ENCODE results near the gene SOHLH1. TPM values are rescaled to one million over a fixed set of nuclear protein-coding genes. Genes with fewer than 3 reads are reported as not detected.

SOHLH1 gene, protein sequence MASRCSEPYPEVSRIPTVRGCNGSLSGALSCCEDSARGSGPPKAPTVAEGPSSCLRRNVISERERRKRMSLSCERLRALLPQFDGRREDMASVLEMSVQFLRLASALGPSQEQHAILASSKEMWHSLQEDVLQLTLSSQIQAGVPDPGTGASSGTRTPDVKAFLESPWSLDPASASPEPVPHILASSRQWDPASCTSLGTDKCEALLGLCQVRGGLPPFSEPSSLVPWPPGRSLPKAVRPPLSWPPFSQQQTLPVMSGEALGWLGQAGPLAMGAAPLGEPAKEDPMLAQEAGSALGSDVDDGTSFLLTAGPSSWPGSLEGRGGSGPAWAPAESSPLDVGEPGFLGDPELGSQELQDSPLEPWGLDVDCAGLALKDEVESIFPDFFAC
- total RNA-seq (not detected in 2 replicates), polyA plus RNA-seq (not detected in 2 replicates), polyA minus RNA-seq (ENCODE audit: low replicate concordance) (not detected in 2 replicates)
- polyA plus RNA-seq (2012): not detected in 2 replicates

DNA sequence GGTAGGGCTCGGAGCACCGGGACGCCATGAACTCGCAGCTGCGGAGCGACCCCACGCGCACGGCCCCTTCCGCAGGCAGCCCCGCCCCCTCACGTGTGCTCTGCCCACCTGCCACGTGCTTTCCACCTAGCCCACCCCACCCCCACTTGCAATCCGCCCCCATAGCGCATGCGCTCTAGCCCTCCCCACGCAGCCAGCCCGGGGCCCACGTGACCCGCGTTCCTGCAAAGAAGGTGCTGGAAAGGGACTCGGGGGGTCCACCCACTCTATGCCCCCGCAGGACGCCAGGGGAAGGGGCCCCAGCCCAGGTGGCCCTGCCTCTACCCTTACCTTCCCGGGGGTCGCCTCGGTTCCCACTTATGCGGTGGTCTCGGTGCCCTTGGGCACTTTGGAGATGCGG is at the start of gene SOHLH1:
Gene SOHLH1 (minus strand): TSS at position 42 of the 400 bp plus-strand sequence. CDS start 14 bp downstream, at position 28.
- no peaks in the 10 kb centered on the region for H3K9me3 ChIP-seq (ENCODE audit: control insufficient read depth, insufficient read depth, low read depth, low read length)
- no peak within 1 kb of the TSS for H3K4me2 ChIP-seq (ENCODE audit: extremely low read depth, insufficient read depth, low read length)
- no peaks in the 10 kb centered on the region for H3K4me1 ChIP-seq (ENCODE audit: control insufficient read depth, extremely low read depth, insufficient read depth, low read length)
- TF ChIP-seq, protein P1, sequence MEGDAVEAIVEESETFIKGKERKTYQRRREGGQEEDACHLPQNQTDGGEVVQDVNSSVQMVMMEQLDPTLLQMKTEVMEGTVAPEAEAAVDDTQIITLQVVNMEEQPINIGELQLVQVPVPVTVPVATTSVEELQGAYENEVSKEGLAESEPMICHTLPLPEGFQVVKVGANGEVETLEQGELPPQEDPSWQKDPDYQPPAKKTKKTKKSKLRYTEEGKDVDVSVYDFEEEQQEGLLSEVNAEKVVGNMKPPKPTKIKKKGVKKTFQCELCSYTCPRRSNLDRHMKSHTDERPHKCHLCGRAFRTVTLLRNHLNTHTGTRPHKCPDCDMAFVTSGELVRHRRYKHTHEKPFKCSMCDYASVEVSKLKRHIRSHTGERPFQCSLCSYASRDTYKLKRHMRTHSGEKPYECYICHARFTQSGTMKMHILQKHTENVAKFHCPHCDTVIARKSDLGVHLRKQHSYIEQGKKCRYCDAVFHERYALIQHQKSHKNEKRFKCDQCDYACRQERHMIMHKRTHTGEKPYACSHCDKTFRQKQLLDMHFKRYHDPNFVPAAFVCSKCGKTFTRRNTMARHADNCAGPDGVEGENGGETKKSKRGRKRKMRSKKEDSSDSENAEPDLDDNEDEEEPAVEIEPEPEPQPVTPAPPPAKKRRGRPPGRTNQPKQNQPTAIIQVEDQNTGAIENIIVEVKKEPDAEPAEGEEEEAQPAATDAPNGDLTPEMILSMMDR (conservative IDR thresholded peaks at IDR 0.05 in 1 of 2, IDR thresholded peaks at IDR 0.05 in 1 of 2; ENCODE audit: low read depth in 1 of 2, low read length in 2 of 2): no peak
- TF ChIP-seq EZH2 (IDR thresholded peaks at IDR 0.05; ENCODE audit: low read length, missing control alignments): no peak
- no peak within 1 kb of the TSS for H3K9ac ChIP-seq (ENCODE audit: insufficient read depth, low read length)
- no peak within 1 kb of the TSS for H3K4me3 ChIP-seq (replicated peaks in 1 of 4; ENCODE audit: control extremely low read depth in 1 of 4, insufficient read depth in 1 of 4, low read depth in 3 of 4, low read length in 4 of 4)
- H3K36me3 ChIP-seq (ENCODE audit: control insufficient read depth, insufficient read depth, low read length): no peaks in the 10 kb centered on the region
- H3K79me2 ChIP-seq (ENCODE audit: control insufficient read depth, insufficient read depth, low read length): no peaks in the 10 kb centered on the region
- no peaks in the 10 kb centered on the region for H3K27me3 ChIP-seq (ENCODE audit: control insufficient read depth, insufficient read depth, low read length)
- no peaks in the 10 kb centered on the region for H4K20me1 ChIP-seq (ENCODE audit: control insufficient read depth, extremely low read depth, insufficient read depth, low read length)
- no peak within 1 kb of the TSS for H3K27ac ChIP-seq (ENCODE audit: insufficient read depth, low read length)
- H2AFZ ChIP-seq (ENCODE audit: low read length): no peak within 1 kb of the TSS
- no peak for DNase-seq (ENCODE audit: low read depth in 2 of 2)

DNA sequence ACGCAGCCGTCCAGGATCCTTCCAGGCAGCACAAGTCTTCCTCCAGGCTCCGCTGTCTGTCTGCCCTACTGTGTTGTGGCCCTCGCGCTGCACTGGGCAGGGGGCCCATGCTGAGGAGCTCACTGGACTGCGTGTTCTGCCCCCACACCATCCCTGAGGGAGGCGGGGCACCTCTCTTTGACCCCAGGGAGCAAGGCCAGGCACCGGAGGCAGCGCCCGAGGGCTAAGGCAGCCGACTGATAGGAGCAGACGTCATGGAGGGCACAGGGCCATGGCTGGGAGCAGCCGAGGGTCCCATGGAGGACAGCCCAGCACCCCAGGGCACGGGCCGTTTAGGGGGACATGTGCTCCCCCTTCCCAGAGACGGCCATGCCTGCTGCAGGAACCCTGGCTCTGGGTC is 49.4 kb upstream of the SOHLH1 start:
- no peak for DNase-seq (ENCODE audit: low read depth in 2 of 2)
- no peaks in the 10 kb centered on the region for H3K27me3 ChIP-seq (ENCODE audit: control insufficient read depth, insufficient read depth, low read length)
- no peaks in the 10 kb centered on the region for H3K79me2 ChIP-seq (ENCODE audit: control insufficient read depth, insufficient read depth, low read length)
- TF ChIP-seq, protein P1 (conservative IDR thresholded peaks at IDR 0.05 in 1 of 2, IDR thresholded peaks at IDR 0.05 in 1 of 2; ENCODE audit: low read depth in 1 of 2, low read length in 2 of 2): no peak
- TF ChIP-seq EZH2 (IDR thresholded peaks at IDR 0.05; ENCODE audit: low read length, missing control alignments): no peak
- no peak overlapping the region for H3K4me2 ChIP-seq (ENCODE audit: extremely low read depth, insufficient read depth, low read length)
- H3K9me3 ChIP-seq (ENCODE audit: control insufficient read depth, insufficient read depth, low read depth, low read length): no peaks in the 10 kb centered on the region
- H3K9ac ChIP-seq (ENCODE audit: insufficient read depth, low read length): no peak overlapping the region
- no peaks in the 10 kb centered on the region for H3K4me1 ChIP-seq (ENCODE audit: control insufficient read depth, extremely low read depth, insufficient read depth, low read length)
- H3K36me3 ChIP-seq (ENCODE audit: control insufficient read depth, insufficient read depth, low read length): no peaks in the 10 kb centered on the region
- no peaks in the 10 kb centered on the region for H4K20me1 ChIP-seq (ENCODE audit: control insufficient read depth, extremely low read depth, insufficient read depth, low read length)
- H2AFZ ChIP-seq (ENCODE audit: low read length): no peak overlapping the region
- no peak overlapping the region for H3K4me3 ChIP-seq (replicated peaks in 1 of 4; ENCODE audit: control extremely low read depth in 1 of 4, insufficient read depth in 1 of 4, low read depth in 3 of 4, low read length in 4 of 4)
- H3K27ac ChIP-seq (ENCODE audit: insufficient read depth, low read length): no peak overlapping the region

DNA sequence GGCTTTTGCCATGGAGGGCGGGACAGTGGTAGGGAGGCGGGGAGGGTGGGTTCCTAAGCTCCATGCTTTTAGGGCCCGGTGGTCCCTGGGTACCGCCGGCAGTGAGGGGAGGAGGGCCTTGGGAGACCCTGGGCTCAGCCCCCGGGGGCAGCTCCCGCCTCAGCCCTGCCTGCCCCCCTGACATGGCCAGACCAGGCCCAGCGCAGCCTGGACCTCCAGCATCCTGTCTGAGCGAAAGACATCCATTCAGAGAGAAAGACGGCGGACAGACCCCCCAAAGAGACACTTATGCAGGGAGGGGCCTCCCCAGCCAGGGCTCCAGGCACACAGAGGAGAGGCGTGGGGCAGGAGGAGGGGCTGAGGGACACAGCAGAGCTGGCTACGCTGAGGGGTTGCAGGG is 48.0 kb upstream of the SOHLH1 start:
- Histone ChIP-seq H3K79me2 (ENCODE audit: control insufficient read depth, insufficient read depth, low read length) (no peaks in the 10 kb centered on the region), H3K9ac (ENCODE audit: insufficient read depth, low read length) (no peak overlapping the region), H3K9me3 (ENCODE audit: control insufficient read depth, insufficient read depth, low read depth, low read length) (no peaks in the 10 kb centered on the region), H2AFZ (ENCODE audit: low read length) (no peak overlapping the region), H3K4me3 (replicated peaks in 1 of 4; ENCODE audit: control extremely low read depth in 1 of 4, insufficient read depth in 1 of 4, low read depth in 3 of 4, low read length in 4 of 4) (no peak overlapping the region), H3K4me1 (ENCODE audit: control insufficient read depth, extremely low read depth, insufficient read depth, low read length) (no peaks in the 10 kb centered on the region), H3K4me2 (ENCODE audit: extremely low read depth, insufficient read depth, low read length) (no peak overlapping the region), H3K27me3 (ENCODE audit: control insufficient read depth, insufficient read depth, low read length) (no peaks in the 10 kb centered on the region), H4K20me1 (ENCODE audit: control insufficient read depth, extremely low read depth, insufficient read depth, low read length) (no peaks in the 10 kb centered on the region), H3K27ac (ENCODE audit: insufficient read depth, low read length) (no peak overlapping the region), H3K36me3 (ENCODE audit: control insufficient read depth, insufficient read depth, low read length) (no peaks in the 10 kb centered on the region)
- DNase-seq (ENCODE audit: low read depth in 2 of 2): no peak
- TF ChIP-seq, protein P1 (conservative IDR thresholded peaks at IDR 0.05 in 1 of 2, IDR thresholded peaks at IDR 0.05 in 1 of 2; ENCODE audit: low read depth in 1 of 2, low read length in 2 of 2): no peak
- no peak for TF ChIP-seq EZH2 (IDR thresholded peaks at IDR 0.05; ENCODE audit: low read length, missing control alignments)

All from fibroblast of lung (primary cell).